Stomach (tissue), 19 donors: Measurements from ENCODE around the gene CTSK. TPM values are rescaled to one million over a fixed set of nuclear protein-coding genes. Genes with fewer than 3 reads are reported as not detected.
"Not testable (repeated sequence)": the region's sequence is repeated elsewhere in the genome, so short reads cannot be mapped to it uniquely, and the experiment has no call there.

Source experiments
- DNase-seq, 2 donors: peaks; one replicate each; pipeline versions ENCODE4 v3.0.0 to v3.0.0-alpha.2; 2013 to 2019
- H3K27ac ChIP-seq, 5 donors: fragments of 200-600 bp in 4 of 5; sonication (generic) in 4 of 5; one replicate each; pipeline ENCODE4 v1.5.1; 2013 to 2019; ENCODE audit warnings: mild to moderate bottlenecking in 1 of 5, moderate library complexity in 1 of 5
- H3K27me3 ChIP-seq, 3 donors: fragments of 200-600 bp; sonication (generic); one replicate each; pipeline ENCODE4 v1.5.1; 2017 to 2019; ENCODE audit warnings: mixed run types in 1 of 3
- H3K36me3 ChIP-seq, 4 donors: fragments of 200-600 bp; sonication (generic); 1 replicate in 3 of 4; 2 replicates in 1 of 4; pipeline ENCODE4 v1.5.1; 2016 to 2019
- H3K4me1 ChIP-seq, 4 donors: fragments of 200-600 bp; sonication (generic); one replicate each; pipeline ENCODE4 v1.5.1; 2016 to 2019
- H3K4me3 ChIP-seq, 4 donors: fragments of 200-600 bp; sonication (generic) in 3 of 4; one replicate each; pipeline ENCODE4 v1.5.1; 2016 to 2019; ENCODE audit warnings: mild to moderate bottlenecking in 1 of 4
- H3K9me3 ChIP-seq, 4 donors: fragments of 200-600 bp; sonication (generic); one replicate each; pipeline ENCODE4 v1.5.1; 2016 to 2019
- EP300 ChIP-seq: sonication (generic); formaldehyde crosslinking; IDR thresholded peaks from one replicate; pipeline ENCODE4 v1.6.1; 2017; ENCODE audit warnings: antibody characterized with exemption
- POLR2A ChIP-seq, 4 donors: fragments of 450-650 bp; IDR thresholded peaks; one replicate each; pipeline ENCODE4 v1.6.1; 2016; ENCODE audit warnings: antibody characterized with exemption in 4 of 4, control low read depth in 2 of 4, mild to moderate bottlenecking in 1 of 4, moderate library complexity in 1 of 4
- POLR2AphosphoS5 ChIP-seq, 3 donors: sonication (generic); formaldehyde crosslinking; IDR thresholded peaks; one replicate each; pipeline ENCODE4 v1.6.1; 2016; ENCODE audit warnings: antibody characterized with exemption in 3 of 3
- WGBS, 5 donors: extraction: QIAGEN DNeasy Blood & Tissue Kit in 3 of 5; methylation state at CpG; one replicate each; pipeline versions ENCODE4 v1.1.5 to v1.1.7; 2013 to 2018; 5-methylcytosine and 5-hydroxymethylcytosine counted together
- intact Hi-C: fragments of 100-400 bp; cut with DNase I; formaldehyde crosslinking; loops from one replicate; pipeline ENCODE4 v1.15.1; 2023; ENCODE audit warnings: low total_unique reads
- long read RNA-seq, 10 donors: transcript quantifications; one replicate each; lab custom pipeline, GENCODE V29; 2026
- polyA plus RNA-seq, 3 donors: library from polyadenylated mRNA; stranded (reverse); fragments of 200-250 nt; gene quantifications; one replicate each; pipeline ENCODE4 v1.2.3, GENCODE V29; 2013
- total RNA-seq, 5 donors: library from RNA; depleted of rRNA; stranded (reverse); fragments of >200 nt; gene quantifications; one replicate each; pipeline versions ENCODE4 v1.1.0 to v1.2.3, GENCODE V29; 2014 to 2016
- TF ChIP-seq, protein P1 (sequence below), 7 experiments: fragments of 450-650 bp in 4 of 7; fragments of 200-600 bp in 3 of 7; sonication (generic) in 3 of 7; IDR thresholded peaks; one replicate each; pipeline ENCODE4 v1.5.1; 2016 to 2019; ENCODE audit warnings: antibody characterized with exemption in 7 of 7, control low read depth in 2 of 7, mild to moderate bottlenecking in 1 of 7
- donor health status: healthy with polysubstance abuse.
- donor health status: Bipolar disorder and iron deficiency.
- donor health status: healthy.

CTSK gene
- total RNA-seq (10 to 100 TPM in 3 of 5 donors, 1 to 10 TPM in 2; 7.6 to 49.8 (median 12.2) TPM), polyA plus RNA-seq (10 to 100 TPM; 12.5 to 17.3 (median 14.8) TPM)
- long read RNA-seq, donor 1, partial matches to known transcripts: 5 of 6 reads
- long read RNA-seq, donor 1, other reads (novel, unspliced or antisense): 0 of 6 reads
- long read RNA-seq, donor 2, partial matches to known transcripts: 11 of 14 reads
- long read RNA-seq, donor 2, other reads (novel, unspliced or antisense): 0 of 14 reads
- long read RNA-seq, donor 3, partial matches to known transcripts: 0 of 4 reads
- long read RNA-seq, donor 3, other reads (novel, unspliced or antisense): 0 of 4 reads
- long read RNA-seq, donor 4, partial matches to known transcripts: 0 of 1 reads
- long read RNA-seq, donor 4, other reads (novel, unspliced or antisense): 0 of 1 reads
- long read RNA-seq, donor 5, transcript CTSK-201 (8 exons, 1,692 nt): major isoform, 8 of 18 reads
- long read RNA-seq, donor 5, partial matches to known transcripts: 10 of 18 reads
- long read RNA-seq, donor 5, other reads (novel, unspliced or antisense): 0 of 18 reads
- long read RNA-seq, donor 6: 0 reads
- long read RNA-seq, donor 7, transcript CTSK-201 (8 exons, 1,692 nt): major isoform, 7 of 12 reads
- long read RNA-seq, donor 7, partial matches to known transcripts: 5 of 12 reads
- long read RNA-seq, donor 7, other reads (novel, unspliced or antisense): 0 of 12 reads
- long read RNA-seq, donor 8, transcript CTSK-201 (8 exons, 1,692 nt): major isoform, 11 of 32 reads
- long read RNA-seq, donor 8, partial matches to known transcripts: 21 of 32 reads
- long read RNA-seq, donor 8, other reads (novel, unspliced or antisense): 0 of 32 reads
- long read RNA-seq, donor 9, partial matches to known transcripts: 20 of 23 reads
- long read RNA-seq, donor 9, other reads (novel, unspliced or antisense): 0 of 23 reads
- long read RNA-seq, donor 10, partial matches to known transcripts: 0 of 1 reads
- long read RNA-seq, donor 10, other reads (novel, unspliced or antisense): 0 of 1 reads

GRCh38 chr1:150808121-150808520, at the start of gene CTSK:
Gene CTSK (minus strand): TSS chr1:150808260. CDS start chr1:150806805, 1,455 bp downstream.
- Histone ChIP-seq H3K9me3 (no peaks in the 10 kb centered on the region), H3K27me3 (no peaks in the 10 kb centered on the region), H3K27ac (peak within 1 kb of the TSS in 3 of 5 donors; percentile 9 to 49 (median 47)), H3K4me1 (peaks cover 13 to 53% (median 33%) of the 10 kb centered on the region in 4 donors), H3K36me3 (peaks cover 14 to 49% (median 32%) of the 10 kb centered on the region in 4 donors), H3K4me3 (peak within 1 kb of the TSS; percentile 11 to 33 (median 27))
- peak in 1 of 2 donors; percentile 52 for DNase-seq
- TF ChIP-seq POLR2AphosphoS5 (IDR thresholded peaks at IDR 0.05): no peak
- TF ChIP-seq, protein P1, sequence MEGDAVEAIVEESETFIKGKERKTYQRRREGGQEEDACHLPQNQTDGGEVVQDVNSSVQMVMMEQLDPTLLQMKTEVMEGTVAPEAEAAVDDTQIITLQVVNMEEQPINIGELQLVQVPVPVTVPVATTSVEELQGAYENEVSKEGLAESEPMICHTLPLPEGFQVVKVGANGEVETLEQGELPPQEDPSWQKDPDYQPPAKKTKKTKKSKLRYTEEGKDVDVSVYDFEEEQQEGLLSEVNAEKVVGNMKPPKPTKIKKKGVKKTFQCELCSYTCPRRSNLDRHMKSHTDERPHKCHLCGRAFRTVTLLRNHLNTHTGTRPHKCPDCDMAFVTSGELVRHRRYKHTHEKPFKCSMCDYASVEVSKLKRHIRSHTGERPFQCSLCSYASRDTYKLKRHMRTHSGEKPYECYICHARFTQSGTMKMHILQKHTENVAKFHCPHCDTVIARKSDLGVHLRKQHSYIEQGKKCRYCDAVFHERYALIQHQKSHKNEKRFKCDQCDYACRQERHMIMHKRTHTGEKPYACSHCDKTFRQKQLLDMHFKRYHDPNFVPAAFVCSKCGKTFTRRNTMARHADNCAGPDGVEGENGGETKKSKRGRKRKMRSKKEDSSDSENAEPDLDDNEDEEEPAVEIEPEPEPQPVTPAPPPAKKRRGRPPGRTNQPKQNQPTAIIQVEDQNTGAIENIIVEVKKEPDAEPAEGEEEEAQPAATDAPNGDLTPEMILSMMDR (IDR thresholded peaks at IDR 0.05): no peak
- no peak for TF ChIP-seq EP300
- TF ChIP-seq POLR2A (IDR thresholded peaks at IDR 0.05): no peak
- WGBS, 5 donors: 52 to 76% (median 65%) methylated on average over 7 of the region's 7 CpGs
- intact Hi-C loops: no loop called here

GRCh38 chr1:150852734-150853133, 44.7 kb upstream of the CTSK start:
- 50 to 66% (median 58%) methylated on average over 3 of the region's 3 CpGs for WGBS, 5 donors
- peaks cover 4 to 23% (median 15%) of the 10 kb centered on the region in 4 donors for H3K4me1 ChIP-seq
- H3K9me3 ChIP-seq, intact Hi-C loops, H3K27me3 ChIP-seq, DNase-seq, H3K4me3 ChIP-seq: not testable (repeated sequence)
- peaks cover 16 to 84% (median 74%) of the 10 kb centered on the region in 4 donors for H3K36me3 ChIP-seq
- H3K27ac ChIP-seq: peak overlapping the region; percentile 38 to 66 (median 52)

- whole genome bisulfite sequencing, 5 donors: 97 to 100% (median 98%) methylated on average over 3 to 46 of the region's 49 CpGs
- H3K27ac ChIP-seq, H3K4me3 ChIP-seq, H3K27me3 ChIP-seq, DNase-seq, intact Hi-C loops, H3K9me3 ChIP-seq: not testable (repeated sequence)
- H3K4me1 ChIP-seq: peaks cover 4 to 18% (median 15%) of the 10 kb centered on the region in 4 donors
- H3K36me3 ChIP-seq: peaks cover 16 to 67% (median 62%) of the 10 kb centered on the region in 4 donors
Observed at GRCh38 chr1:150850801-150851362, 42.8 kb upstream of the CTSK start.

DNA sequence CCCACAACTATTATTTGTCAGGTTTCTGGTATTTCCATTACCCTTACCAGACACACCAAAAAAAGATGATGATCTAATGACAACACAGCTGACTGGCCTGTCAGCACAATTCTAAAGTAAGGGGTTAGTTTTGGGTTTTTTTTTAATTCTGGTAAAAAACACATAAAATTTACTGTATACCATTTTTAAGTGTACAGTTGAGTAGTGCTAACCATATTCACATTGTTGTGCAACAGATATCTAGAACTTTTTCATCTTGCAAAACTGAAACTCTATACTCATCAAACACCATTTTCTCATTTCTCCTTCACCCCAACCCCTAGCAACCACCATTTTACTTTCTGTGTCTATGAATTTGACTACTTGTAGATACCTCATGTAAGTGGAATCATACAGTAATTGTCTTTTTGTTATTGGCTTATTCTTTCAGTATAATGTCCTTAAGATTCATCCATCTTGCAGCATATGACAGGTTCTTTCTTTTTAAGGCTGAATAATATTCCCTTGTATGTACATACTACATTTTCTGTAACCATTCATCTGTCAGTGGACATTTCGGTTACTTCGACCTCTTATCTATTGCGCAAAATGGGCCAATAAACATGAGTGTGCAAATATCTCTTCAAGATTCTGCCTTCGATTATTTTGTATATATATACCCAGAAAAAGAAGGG, 38.5 kb upstream of the CTSK start:
- DNase-seq: no peak
- 70 to 86% (median 79%) methylated on average over 4 of the region's 4 CpGs for WGBS, 5 donors
- TF ChIP-seq, protein P1 (IDR thresholded peaks at IDR 0.05): no peak
- TF ChIP-seq EP300 (no peak), POLR2A (IDR thresholded peaks at IDR 0.05) (no peak)

More for the DNA sequence above, 38.5 kb upstream of the CTSK start:
- peaks cover 7 to 47% (median 43%) of the 10 kb centered on the region in 4 donors for H3K36me3 ChIP-seq
- H3K27ac ChIP-seq: no peak overlapping the region
- H3K4me3 ChIP-seq: no peak overlapping the region
- H3K9me3 ChIP-seq: no peaks in the 10 kb centered on the region
- peaks cover 0 to 25% (median 12%) of the 10 kb centered on the region in 4 donors for H3K4me1 ChIP-seq
- H3K27me3 ChIP-seq: no peaks in the 10 kb centered on the region
- intact Hi-C loops: no loop called here
